Peyer's patch (tissue), 4 donors: ENCODE data around the gene ELMOD1.

Experiments used
- POLR2A ChIP-seq, 2 donors: fragments of 450-650 bp; IDR thresholded peaks; one replicate each; pipeline ENCODE4 v1.5.1; 2017; ENCODE audit warnings: antibody characterized with exemption in 2 of 2, mild to moderate bottlenecking in 2 of 2, moderate library complexity in 2 of 2
- TF ChIP-seq, protein P1 (sequence below), 6 experiments: fragments of 450-650 bp in 4 of 6; fragments of 200-600 bp in 2 of 6; sonication (generic) in 1 of 6; IDR thresholded peaks; one replicate each; pipeline ENCODE4 v1.5.1; 2017 to 2019; ENCODE audit warnings: antibody characterized with exemption in 6 of 6, mild to moderate bottlenecking in 3 of 6, moderate library complexity in 1 of 6

DNA sequence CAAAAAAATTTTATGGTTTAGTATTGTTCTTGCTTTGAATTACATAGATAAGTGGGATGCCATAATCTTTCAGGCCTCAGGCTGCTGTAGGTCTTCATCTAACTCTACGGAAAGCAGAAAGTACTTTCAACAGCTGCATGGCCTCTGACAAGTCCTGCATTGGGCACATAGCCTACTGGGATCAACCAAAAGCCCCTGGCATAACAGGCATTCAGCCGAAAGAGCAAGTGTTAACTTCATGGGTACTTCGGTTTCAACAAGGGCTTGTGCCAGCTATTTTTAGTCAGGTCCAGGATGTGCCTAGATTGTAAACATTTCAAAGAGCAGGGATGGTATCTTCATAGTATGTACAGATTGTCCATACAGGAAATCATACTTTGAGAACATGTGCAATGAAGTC is 117.8 kb downstream of the ELMOD1 start:
- TF ChIP-seq, protein P1, sequence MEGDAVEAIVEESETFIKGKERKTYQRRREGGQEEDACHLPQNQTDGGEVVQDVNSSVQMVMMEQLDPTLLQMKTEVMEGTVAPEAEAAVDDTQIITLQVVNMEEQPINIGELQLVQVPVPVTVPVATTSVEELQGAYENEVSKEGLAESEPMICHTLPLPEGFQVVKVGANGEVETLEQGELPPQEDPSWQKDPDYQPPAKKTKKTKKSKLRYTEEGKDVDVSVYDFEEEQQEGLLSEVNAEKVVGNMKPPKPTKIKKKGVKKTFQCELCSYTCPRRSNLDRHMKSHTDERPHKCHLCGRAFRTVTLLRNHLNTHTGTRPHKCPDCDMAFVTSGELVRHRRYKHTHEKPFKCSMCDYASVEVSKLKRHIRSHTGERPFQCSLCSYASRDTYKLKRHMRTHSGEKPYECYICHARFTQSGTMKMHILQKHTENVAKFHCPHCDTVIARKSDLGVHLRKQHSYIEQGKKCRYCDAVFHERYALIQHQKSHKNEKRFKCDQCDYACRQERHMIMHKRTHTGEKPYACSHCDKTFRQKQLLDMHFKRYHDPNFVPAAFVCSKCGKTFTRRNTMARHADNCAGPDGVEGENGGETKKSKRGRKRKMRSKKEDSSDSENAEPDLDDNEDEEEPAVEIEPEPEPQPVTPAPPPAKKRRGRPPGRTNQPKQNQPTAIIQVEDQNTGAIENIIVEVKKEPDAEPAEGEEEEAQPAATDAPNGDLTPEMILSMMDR (IDR thresholded peaks at IDR 0.05), result no peak
- TF ChIP-seq POLR2A (IDR thresholded peaks at IDR 0.05), result no peak
